K562 (cell line): Measurements from ENCODE around the gene GATA1. TPM values are rescaled to one million over a fixed set of nuclear protein-coding genes. Genes with fewer than 3 reads are reported as not detected.

Experiments
- CREB5 ChIP-seq: fragments of 250-450 bp; sonication (Bioruptor Pico); IDR thresholded peaks from 2 replicates; pipeline ENCODE4 v1.5.0; 2020; ENCODE audit warnings: mild to moderate bottlenecking
- E2F8 ChIP-seq: fragments of 450-650 bp; IDR thresholded peaks from 2 replicates; pipeline ENCODE4 v1.7.1; 2018; ENCODE audit warnings: mild to moderate bottlenecking, low read depth; ENCODE audit not compliant: partially characterized antibody
- FOXP1 ChIP-seq: sonication (generic); formaldehyde crosslinking; IDR thresholded peaks from 2 replicates; pipeline ENCODE4 v1.8.0; 2022; ENCODE audit warnings: mild to moderate bottlenecking, missing genetic modification reagents
- HDAC1 ChIP-seq, 2 experiments: fragments of 450-650 bp; IDR thresholded peaks; 2 replicates each; pipeline ENCODE4 v1.6.1; 2016 to 2017; ENCODE audit warnings: inconsistent platforms in 1 of 2, mild to moderate bottlenecking in 1 of 2, moderate library complexity in 1 of 2
- HMG20B ChIP-seq: fragments of 250-450 bp; sonication (Bioruptor Pico); IDR thresholded peaks from 2 replicates; pipeline ENCODE4 v1.5.0; 2021; ENCODE audit warnings: mild to moderate bottlenecking
- JUNB ChIP-seq: fragments of 450-650 bp; formaldehyde crosslinking; conservative IDR thresholded peaks from 2 replicates; pipeline ENCODE4 v1.4.0; 2020; ENCODE audit warnings: mild to moderate bottlenecking
- MIER1 ChIP-seq: fragments of 450-650 bp; IDR thresholded peaks from 2 replicates; pipeline ENCODE4 v1.6.1; 2016; ENCODE audit warnings: antibody characterized with exemption, mild to moderate bottlenecking, low read depth
- PML ChIP-seq: IDR thresholded peaks from 2 replicates; pipeline ENCODE4 v1.6.1; 2012; ENCODE audit warnings: low read length, inconsistent platforms
- RREB1 ChIP-seq: fragments of 250-450 bp; sonication (Bioruptor Pico); IDR thresholded peaks from 2 replicates; pipeline ENCODE4 v1.4.0; 2020
- SUPT5H ChIP-seq: fragments of 450-650 bp; IDR thresholded peaks from 2 replicates; pipeline ENCODE4 v1.6.1; 2016
- TBL1XR1 ChIP-seq, 2 experiments: IDR thresholded peaks; 2 replicates each; pipeline ENCODE4 v1.6.1; 2012; ENCODE audit warnings: improper control_type of control experiment in 2 of 2, low read length in 2 of 2, mild to moderate bottlenecking in 1 of 2
- THRAP3 ChIP-seq: fragments of 450-650 bp; IDR thresholded peaks from 2 replicates; pipeline ENCODE4 v1.6.1; 2016; ENCODE audit warnings: mild to moderate bottlenecking, inconsistent platforms, borderline replicate concordance
- ZBTB33 ChIP-seq: sonication (generic); formaldehyde crosslinking; IDR thresholded peaks from 2 replicates; pipeline ENCODE4 v1.8.1; 2023; ENCODE audit warnings: mild to moderate bottlenecking, missing genetic modification reagents
- ZBTB7A ChIP-seq: IDR thresholded peaks from 2 replicates; pipeline ENCODE4 v1.6.1; 2011; ENCODE audit warnings: low read depth, mild to moderate bottlenecking, low read length, moderate library complexity, borderline replicate concordance; ENCODE audit not compliant: control insufficient read depth
- ZC3H4 ChIP-seq: sonication (generic); formaldehyde crosslinking; IDR thresholded peaks from 2 replicates; pipeline ENCODE4 v1.9.0; 2021; ENCODE audit warnings: missing genetic modification reagents, borderline replicate concordance
- polyA plus RNA-seq, 8 experiments: library from polyadenylated mRNA; depleted of rRNA in 4 of 8; stranded (reverse) in 5 of 8; unstranded in 3 of 8; fragments of >200 nt; fragmentation: Nextera tagmentation in 2 of 8; fragmentation: Illumina TruSeq in 1 of 8; extraction: Ambion mirVana in 2 of 8; extraction: Trizol in 1 of 8; gene quantifications; 2 replicates each; pipeline versions ENCODE4 v1.2.1 to v1.2.3, GENCODE V29; 2011 to 2014; ENCODE audit warnings: inconsistent platforms in 1 of 8, missing spikeins in 1 of 8
- total RNA-seq, 7 experiments: library from RNA; depleted of rRNA in 6 of 7; stranded (reverse); fragments of >200 nt in 6 of 7; fragmentation: Illumina TruSeq in 2 of 7; extraction: Trizol in 2 of 7; gene quantifications; 2 replicates each; pipeline versions ENCODE4 v1.2.1 to v1.2.3, GENCODE V29; 2011 to 2021; ENCODE audit warnings: low replicate concordance in 1 of 7

GATA1 gene
- total and polyA plus RNA-seq, 9 of the 15 experiments (the other 6 are each of a cell fraction or from before 2014, with no cell fraction given): 11.9 to 291 (median 116) TPM

GRCh38 chrX:48794911-48795515 lies 8.6 kb downstream of the GATA1 start (continued):
- TF ChIP-seq RREB1 (CRISPR knock-in tag): no peak
- TF ChIP-seq JUNB (CRISPR knock-in tag): 0 out of 2 replicates have a peak, but pooled peaks have one; percentile 1
- TF ChIP-seq HMG20B (CRISPR knock-in tag): no peak
- no peak for TF ChIP-seq PML
- no peak for TF ChIP-seq TBL1XR1 (IDR thresholded peaks at IDR 0.05; ENCODE audit: low read length in 2 of 2)
- no peak for TF ChIP-seq THRAP3
- no peak for TF ChIP-seq HDAC1 (IDR thresholded peaks at IDR 0.05)
- TF ChIP-seq ZC3H4 (CRISPR knock-in tag): no peak
- TF ChIP-seq ZBTB33 (CRISPR knock-in tag): no peak
- TF ChIP-seq E2F8: no peak
- peak; percentile 80; the same call in 1 of the 2 replicates for TF ChIP-seq ZBTB7A
- TF ChIP-seq FOXP1 (CRISPR knock-in tag): no peak
- peak; percentile 56; the same call in 1 of the 2 replicates for TF ChIP-seq SUPT5H
- no peak for TF ChIP-seq MIER1
- TF ChIP-seq CREB5 (CRISPR knock-in tag): no peak
